Omental fat pad (tissue), 4 donors: ENCODE results near the gene MPRIP. TPM values are rescaled to one million over a fixed set of nuclear protein-coding genes. Genes with fewer than 3 reads are reported as not detected.
"Not testable (repeated sequence)": the region's sequence is repeated elsewhere in the genome, so short reads cannot be mapped to it uniquely, and the experiment has no call there.

Source experiments
- ATAC-seq: fragments of 150-250 bp; one replicate; pipeline ENCODE4 v1.9.1; 2016; ENCODE audit warnings: mild to moderate bottlenecking, moderate library complexity; ENCODE audit not compliant: low FRiP score
- DNase-seq: peaks from one replicate; pipeline ENCODE4 v3.0.0-alpha.2; 2019; ENCODE audit warnings: low spot score
- total RNA-seq, 4 donors: library from RNA; depleted of rRNA; stranded (reverse); fragments of >200 nt; gene quantifications; one replicate each; pipeline ENCODE4 v1.1.0, GENCODE V29; 2016
- TF ChIP-seq, protein P1 (sequence below), 3 donors: fragments of 450-650 bp; IDR thresholded peaks; one replicate each; pipeline ENCODE4 v1.5.1; 2016 to 2017; ENCODE audit warnings: antibody characterized with exemption in 3 of 3, mild to moderate bottlenecking in 3 of 3, moderate library complexity in 2 of 3

MPRIP gene
- total RNA-seq, 4 donors from 2014 or later, result 68.6 to 196 (median 125) TPM

DNA sequence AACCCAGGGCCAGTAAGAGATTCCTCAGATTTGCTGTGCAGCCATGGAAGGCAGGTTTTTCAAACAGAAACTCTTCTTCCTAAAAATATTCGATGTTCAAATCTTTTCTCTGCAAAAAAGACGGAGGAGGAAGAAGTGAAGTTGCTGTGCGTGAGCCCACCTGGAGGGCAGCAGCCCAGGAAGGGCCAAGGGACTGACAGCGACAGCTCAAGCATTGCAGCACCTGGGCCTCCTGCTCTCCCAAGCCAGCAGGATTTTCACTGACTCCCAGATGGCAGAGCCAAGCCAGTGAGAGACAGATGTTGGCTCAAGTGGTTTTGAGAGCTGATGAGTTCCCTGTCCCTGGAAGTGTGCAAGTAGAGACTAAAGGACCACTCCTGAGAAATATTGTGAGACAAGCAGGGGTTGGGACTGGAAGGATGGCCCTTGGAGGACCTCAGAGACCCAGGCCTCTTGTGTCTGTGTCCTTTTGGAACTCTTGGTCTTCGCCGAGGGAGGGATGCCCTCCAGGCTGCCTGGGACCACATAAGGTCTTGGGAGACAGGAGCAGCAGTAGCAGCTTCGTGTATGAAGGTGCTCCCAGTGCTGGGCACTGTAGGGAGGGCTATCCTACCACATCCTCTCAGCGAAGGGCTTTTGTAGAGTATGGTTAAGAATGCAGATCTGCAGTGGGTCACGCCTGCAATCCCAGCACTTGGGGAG lies 41.0 kb upstream of the MPRIP start:
- ATAC-seq (no peak), DNase-seq (no peak)
- TF ChIP-seq, protein P1, sequence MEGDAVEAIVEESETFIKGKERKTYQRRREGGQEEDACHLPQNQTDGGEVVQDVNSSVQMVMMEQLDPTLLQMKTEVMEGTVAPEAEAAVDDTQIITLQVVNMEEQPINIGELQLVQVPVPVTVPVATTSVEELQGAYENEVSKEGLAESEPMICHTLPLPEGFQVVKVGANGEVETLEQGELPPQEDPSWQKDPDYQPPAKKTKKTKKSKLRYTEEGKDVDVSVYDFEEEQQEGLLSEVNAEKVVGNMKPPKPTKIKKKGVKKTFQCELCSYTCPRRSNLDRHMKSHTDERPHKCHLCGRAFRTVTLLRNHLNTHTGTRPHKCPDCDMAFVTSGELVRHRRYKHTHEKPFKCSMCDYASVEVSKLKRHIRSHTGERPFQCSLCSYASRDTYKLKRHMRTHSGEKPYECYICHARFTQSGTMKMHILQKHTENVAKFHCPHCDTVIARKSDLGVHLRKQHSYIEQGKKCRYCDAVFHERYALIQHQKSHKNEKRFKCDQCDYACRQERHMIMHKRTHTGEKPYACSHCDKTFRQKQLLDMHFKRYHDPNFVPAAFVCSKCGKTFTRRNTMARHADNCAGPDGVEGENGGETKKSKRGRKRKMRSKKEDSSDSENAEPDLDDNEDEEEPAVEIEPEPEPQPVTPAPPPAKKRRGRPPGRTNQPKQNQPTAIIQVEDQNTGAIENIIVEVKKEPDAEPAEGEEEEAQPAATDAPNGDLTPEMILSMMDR (IDR thresholded peaks at IDR 0.05), result no peak

DNA sequence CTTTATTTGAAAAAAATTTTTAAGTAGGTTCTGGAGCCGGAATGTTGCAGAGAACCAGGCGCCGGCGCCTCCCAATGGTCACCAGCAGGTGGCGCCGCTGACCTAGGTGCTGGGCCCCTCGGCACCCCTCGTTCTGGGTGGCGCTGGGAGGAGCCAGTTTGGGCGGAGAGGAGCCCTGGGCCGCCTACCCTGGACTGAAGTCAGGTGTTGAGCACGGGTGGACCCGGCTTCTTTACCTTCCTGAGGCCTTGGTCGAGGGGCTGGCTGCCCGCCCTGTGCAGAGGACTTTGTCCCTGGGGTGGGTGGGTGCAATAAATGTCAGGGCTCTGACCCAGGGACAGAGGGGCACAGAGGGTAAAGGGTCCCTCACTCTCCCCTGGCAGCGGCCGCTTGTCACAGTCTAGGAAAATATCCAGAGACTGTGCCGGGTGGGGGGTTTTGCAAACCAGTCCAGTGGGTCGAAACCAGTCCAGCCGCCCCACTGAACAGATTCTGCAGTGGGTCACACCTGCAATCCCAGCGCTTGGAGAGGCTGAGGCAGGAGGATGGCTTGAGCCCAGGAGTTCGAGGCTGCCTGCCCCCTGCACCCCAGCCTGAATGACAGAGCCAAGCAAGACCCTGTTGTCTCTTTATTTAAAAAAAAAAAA lies 40.3 kb upstream of the MPRIP start:
- peak; percentile 83 for ATAC-seq
- peak; percentile 75 for DNase-seq
- TF ChIP-seq, protein P1 (IDR thresholded peaks at IDR 0.05), result peak in 1 of 3 donors; percentile 79

DNA sequence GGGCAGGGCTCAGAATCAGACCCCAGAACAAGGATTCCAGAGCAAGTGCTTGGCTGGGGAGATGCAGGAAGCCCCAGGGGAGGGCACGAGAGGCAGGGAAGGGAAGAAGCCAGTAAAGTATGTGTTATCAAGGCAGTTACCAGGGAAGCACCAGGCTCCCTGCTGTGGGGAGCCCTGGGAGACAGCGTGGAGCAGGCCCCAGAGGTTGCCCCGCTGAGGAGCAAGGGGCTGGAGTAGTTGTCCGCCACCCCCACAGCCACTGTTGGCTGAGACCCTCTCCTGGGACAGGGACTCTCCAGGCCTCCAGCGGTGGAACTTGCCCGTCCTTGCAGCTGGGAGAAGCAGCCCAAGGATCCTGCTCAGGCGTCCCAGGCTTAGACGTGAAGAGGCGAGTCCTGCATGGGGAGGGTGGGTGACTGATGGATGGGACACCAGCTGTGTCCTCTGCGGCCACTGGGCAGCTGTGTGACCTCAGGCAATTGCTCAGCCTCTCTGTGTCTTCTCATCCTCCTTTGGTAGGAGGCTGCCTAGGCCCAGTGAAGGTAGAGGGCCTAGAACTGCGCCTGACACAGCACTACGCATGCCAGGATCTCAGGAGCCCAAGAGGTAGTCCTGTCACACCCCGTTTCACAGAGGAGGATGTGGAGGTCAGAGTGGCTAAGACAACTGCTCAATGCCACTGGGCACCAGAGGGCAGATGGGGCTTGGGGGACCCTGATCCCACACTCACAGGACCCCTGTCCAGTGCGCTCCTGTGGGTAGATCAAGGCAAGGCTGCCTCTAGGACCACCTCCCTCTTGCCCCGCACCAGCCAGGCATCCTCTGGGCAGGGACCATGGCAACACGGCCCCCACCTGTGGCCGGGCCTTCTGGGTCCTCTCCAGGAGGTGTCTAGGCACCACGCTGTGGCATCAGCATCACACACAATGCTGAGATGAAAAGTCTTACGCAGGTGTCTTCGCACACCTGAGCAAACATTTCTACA lies 39.2 kb upstream of the MPRIP start:
- not testable (repeated sequence) for ATAC-seq, DNase-seq

DNA sequence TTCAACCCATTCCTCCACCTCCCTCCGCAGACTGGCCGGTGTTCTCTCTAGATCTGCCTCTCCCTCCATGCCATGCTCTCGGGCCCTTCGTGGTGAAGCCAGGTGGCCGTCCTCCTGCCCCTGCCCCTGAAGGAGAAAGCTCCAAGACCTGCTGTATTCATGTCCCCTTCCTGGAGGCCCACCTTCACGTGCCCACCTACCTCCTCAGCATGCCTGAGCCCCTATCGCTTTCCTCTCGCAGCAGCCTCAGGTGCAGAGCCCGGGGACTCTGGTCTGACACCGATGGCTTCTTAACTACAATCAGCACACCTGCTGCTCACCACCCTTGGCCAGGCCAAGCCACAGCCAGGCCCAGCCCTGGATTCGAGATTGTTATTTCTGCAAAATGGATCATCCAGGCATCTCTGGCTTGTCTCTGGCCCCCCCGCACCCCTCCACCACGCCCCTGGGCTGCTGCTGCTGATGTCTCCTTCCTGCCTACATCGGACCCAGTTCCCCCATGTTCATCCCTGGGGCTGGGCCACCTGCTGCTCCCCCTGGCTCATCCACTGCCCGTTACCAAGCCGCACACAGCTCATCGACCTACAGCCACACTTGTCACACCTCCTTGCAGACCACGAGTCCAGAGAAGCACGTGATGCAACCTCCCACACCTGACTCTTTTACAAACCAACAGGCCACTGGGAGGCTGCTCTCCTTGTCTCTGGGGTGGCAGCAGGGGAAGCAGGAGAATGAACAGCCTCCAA lies 37.8 kb upstream of the MPRIP start:
- TF ChIP-seq, protein P1 (IDR thresholded peaks at IDR 0.05), result no peak
- DNase-seq, result no peak
- no peak for ATAC-seq

DNA sequence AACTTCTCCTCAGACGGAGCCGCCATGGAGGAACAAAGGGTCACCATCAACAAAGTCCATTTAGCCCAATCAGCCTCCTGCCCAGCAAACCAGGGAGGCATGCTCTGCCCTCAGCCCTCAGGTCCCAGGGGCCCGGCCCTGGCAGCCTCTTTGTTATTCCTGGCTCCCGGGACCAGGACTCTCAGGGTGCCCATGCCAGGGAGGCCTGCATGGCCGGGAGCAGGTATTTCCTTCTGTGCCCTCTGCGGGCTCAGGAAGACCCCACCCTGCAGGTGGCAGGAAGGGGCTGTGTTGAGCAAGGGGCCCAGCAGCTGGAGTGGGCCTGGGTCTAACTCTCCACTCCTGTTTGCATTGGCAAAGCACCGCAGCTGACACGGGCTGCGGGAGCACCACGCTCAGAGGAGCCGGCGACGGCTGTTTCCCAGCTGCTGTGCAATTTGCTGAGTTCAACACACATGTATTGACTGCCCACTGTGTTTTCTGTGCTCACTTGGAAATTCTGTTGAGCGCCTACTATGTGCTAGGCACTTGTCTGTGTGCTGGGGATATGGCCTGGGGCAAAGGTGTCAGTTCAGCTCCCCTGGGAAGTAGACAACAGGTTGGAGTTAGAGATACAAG lies 37.2 kb upstream of the MPRIP start:
- DNase-seq, ATAC-seq: not testable (repeated sequence)

DNA sequence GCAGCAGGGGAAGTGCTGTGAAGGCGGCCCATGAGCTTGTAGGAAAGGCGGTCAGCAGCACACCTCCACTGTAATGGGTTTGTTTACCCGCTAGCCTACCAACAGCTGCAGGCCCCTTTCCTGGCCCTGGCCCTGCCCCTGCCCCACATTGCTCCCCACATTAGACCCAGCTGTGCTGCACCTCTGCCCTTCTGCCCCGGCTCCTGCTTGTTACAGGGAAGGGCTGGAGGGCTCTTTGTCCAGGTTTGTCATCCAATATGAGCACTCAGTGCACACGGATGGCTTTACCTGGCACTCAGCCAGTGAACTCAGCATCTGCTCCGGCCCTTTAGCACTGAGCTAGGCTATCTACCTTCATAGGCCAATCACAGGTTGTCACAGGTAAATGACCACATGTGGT lies 34.4 kb upstream of the MPRIP start:
- DNase-seq, ATAC-seq: not testable (repeated sequence)

DNA sequence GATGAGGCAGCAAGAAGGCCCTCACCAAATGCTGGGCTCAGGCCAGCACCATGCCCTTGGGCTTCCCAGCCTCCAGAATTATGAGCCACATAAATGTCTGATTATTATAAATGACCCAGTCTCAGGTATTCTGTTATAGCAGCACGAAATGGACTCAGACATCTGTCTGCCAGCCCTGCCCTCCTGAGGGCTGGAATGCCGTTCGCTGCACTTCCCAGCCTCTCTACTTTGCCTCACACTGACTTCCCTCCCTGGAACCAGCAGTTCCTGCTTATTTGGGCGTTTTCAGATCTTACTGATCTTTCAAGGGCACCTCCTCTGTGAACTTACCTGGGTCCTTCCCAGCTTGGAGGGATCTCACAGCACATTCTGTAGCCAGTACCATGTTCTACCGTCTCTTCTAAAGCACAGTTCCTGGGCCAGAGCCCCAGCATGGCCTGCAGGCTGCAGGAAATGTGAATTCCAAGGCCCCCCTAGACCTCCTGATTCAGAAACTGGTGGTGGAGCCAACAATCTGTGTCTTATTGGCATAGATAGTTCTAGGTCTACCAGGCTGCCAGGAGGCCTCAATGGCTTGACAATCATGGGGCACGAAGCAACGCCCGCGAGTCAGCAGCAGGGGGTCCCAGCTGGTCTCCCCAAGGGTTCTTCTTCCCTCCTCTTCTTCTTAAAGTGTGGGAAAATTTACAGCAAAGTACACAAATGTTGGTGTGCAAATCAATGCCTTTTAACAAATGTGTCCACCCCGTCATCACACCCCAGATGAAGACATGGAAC lies 33.4 kb upstream of the MPRIP start:
- not testable (repeated sequence) for ATAC-seq, DNase-seq

DNA sequence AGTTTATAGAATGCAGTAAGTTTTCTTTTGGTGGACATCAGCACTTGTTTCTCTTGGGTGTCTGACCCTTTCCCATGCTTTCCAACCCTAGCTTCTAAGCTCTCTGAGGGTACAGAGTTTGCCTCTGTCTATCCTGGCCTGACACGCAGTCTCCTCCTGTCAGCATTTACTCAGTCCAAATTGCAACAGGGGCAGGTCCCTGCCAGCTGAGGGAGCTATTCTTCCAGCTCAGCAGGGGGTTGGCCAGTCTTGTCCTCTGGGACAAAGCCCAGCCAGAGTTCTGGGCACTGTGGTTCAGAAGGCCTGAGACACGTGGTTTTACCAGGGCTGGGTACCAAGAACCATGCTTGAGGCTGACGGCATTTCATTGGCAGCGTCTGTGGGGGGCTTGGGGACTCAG lies 32.3 kb upstream of the MPRIP start:
- not testable (repeated sequence) for DNase-seq, ATAC-seq

DNA sequence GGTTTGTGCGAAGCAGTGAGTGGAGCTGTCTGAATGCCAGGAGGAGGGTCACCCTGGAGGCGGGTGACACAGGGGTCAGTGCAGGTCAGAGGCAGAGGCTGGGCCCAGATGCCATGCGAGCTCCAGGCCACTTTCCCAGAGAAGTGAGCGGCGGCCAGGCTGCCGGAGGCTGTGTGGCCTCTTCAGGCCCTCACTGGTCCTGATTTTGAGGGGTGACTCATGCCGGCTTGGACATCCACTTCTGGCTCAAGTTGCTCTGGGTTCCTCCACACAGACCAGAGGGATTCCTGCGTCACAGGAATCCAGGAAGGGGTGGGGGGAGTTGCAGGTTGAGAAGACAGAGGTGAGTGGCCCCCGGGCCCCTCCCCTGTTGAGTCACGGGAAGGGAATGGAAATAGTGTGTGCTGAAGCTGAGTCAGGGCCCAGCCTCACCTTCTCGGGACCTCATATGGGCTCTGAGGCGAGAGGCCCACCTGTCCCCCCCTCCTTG lies 31.7 kb upstream of the MPRIP start:
- ATAC-seq, result peak; percentile 90
- DNase-seq, result not testable (repeated sequence)

DNA sequence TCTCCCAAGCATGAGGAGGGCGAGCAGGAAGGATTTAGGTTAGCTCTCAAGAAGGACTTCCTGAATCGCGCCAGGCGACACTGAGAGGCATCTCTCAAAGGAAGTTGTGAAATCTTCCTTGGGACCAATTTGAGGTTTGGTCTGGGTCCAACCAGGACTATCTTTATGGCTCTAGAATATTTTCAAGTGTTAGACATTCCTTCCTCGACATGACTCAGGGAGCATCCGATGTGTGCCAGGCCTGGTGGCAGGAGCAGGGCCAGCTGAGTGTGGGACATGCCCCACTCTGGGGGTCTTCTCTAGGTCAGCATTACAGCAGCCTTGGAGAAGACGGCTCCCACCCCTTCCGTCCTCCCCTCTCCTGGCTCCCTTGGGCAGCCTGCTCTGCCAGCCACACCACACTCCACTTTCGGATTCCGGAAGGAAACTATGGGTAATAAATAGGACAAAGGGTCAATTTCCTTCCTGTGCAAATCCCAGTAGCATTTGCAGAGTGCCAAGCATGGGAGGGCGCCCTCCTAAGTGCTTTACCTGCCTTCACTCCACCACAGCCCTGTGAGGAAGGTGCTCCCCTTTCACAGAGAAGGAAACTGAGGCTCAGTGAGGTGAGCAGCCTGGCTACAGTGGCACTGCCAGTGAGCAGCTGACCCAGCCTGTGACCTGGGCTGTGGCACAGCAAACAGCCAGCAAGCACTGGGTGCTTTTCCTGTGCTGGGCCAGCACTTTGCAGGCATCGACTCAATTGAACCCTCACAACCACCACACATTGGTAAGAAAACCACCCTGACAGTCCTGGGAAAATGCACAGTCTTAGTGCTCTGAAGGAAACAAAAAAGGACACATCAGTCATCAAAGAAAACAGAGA lies 31.0 kb upstream of the MPRIP start:
- not testable (repeated sequence) for DNase-seq
- peak; percentile 46 for ATAC-seq

DNA sequence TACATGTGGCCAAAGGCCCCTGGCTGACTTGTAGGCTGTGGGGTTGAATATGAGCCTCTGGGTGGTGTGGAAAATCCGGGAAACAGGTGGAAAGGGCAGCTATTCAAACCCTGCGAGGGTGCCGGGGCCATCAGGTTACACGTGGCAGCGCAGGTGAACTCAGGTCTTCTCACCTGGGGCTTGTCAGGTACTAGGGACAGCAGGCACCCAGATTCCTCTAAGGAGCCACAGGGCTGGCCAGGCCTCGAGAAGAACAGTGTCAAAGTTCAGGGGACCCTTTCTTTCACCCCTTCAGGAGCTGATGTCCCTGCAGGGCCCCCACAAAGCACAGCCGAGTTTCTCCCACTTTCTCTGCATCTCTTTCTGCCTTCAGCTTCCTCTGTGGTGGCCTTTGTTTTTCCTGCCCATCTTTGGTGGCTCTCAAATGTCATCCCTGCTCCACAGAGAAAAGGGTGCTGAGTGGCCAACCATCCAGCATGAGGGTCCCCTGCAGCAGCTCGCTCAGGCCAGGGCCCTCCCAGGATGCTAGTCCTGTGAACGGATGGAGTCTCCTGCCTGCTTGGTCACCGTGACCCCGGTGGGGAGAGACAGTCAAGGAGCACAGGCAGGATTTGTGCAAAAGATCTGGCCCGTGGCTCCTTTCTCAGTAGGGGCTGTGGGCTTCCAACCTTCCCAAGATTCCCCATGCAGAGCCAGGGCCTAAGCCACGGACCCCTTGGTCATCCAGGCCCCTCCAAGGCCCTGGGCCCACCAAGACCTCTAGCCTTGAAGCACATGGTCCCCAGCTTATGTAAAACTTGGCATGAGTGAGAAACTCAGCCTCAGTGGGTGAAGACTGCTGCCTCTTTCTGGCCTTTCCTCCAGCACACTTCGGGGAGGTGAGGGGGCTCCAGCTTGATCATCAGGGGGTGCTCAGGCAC lies 28.2 kb upstream of the MPRIP start:
- ATAC-seq, DNase-seq: not testable (repeated sequence)
